Calu3 (cell line): ENCODE data around the gene SURF4. TPM values are rescaled to one million over a fixed set of nuclear protein-coding genes. Genes with fewer than 3 reads are reported as not detected.
"Not testable (repeated sequence)": the region's sequence is repeated elsewhere in the genome, so short reads cannot be mapped to it uniquely, and the experiment has no call there.

Source experiments
- BruUV-seq: library from RNA; stranded (reverse); fragments of 400-500 nt; replicated peaks from 2 replicates; lab custom pipeline; 2021; lab: Mats Ljungman, UMichigan
- CTCF ChIA-PET: fragments of 300-600 bp; sonication (Branson Sonifier 250); formaldehyde crosslinking; loops from one replicate; lab custom pipeline; 2022; ENCODE audit warnings: antibody characterized with exemption; lab: Charles Lee
- DNase-seq: peaks from one replicate; pipeline ENCODE4 v3.0.0; 2022
- H3K27ac Mint-ChIP-seq: one replicate; pipeline ENCODE4 v1.8.0; 2022; ENCODE audit warnings: mixed read lengths; ENCODE audit not compliant: unreplicated experiment
- H3K27me3 Mint-ChIP-seq: one replicate; pipeline ENCODE4 v1.8.0; 2022; ENCODE audit warnings: mixed read lengths; ENCODE audit not compliant: unreplicated experiment
- H3K36me3 Mint-ChIP-seq: one replicate; pipeline ENCODE4 v1.8.0; 2022; ENCODE audit warnings: mild to moderate bottlenecking, moderate library complexity, mixed read lengths; ENCODE audit not compliant: insufficient read depth, unreplicated experiment
- H3K4me1 Mint-ChIP-seq: one replicate; pipeline ENCODE4 v1.8.0; 2022; ENCODE audit warnings: mild to moderate bottlenecking, low read depth, mixed read lengths; ENCODE audit not compliant: unreplicated experiment
- H3K4me3 Mint-ChIP-seq: one replicate; pipeline ENCODE4 v1.8.0; 2022; ENCODE audit warnings: mild to moderate bottlenecking, low read depth, moderate library complexity, mixed read lengths; ENCODE audit not compliant: unreplicated experiment
- H3K9me3 Mint-ChIP-seq: one replicate; pipeline ENCODE4 v1.8.0; 2022; ENCODE audit warnings: low read depth, mixed read lengths; ENCODE audit not compliant: unreplicated experiment
- intact Hi-C: fragments of 100-400 bp; cut with micrococcal nuclease; formaldehyde crosslinking; loops from one replicate; pipeline ENCODE4 v1.10.0; 2022; ENCODE audit not compliant: unreplicated experiment
- total RNA-seq: library from RNA; stranded (reverse); gene quantifications from 2 replicates; pipeline ENCODE4 v1.2.3, GENCODE V29; 2022
- TF ChIP-seq, protein P1 (sequence below): fragments of 200-600 bp; IDR thresholded peaks from one replicate; pipeline ENCODE4 v1.8.0; 2022; ENCODE audit warnings: antibody characterized with exemption; ENCODE audit not compliant: unreplicated experiment

The SURF4 gene
- total RNA-seq, 1 experiment from 2014 or later, result 129 TPM

DNA sequence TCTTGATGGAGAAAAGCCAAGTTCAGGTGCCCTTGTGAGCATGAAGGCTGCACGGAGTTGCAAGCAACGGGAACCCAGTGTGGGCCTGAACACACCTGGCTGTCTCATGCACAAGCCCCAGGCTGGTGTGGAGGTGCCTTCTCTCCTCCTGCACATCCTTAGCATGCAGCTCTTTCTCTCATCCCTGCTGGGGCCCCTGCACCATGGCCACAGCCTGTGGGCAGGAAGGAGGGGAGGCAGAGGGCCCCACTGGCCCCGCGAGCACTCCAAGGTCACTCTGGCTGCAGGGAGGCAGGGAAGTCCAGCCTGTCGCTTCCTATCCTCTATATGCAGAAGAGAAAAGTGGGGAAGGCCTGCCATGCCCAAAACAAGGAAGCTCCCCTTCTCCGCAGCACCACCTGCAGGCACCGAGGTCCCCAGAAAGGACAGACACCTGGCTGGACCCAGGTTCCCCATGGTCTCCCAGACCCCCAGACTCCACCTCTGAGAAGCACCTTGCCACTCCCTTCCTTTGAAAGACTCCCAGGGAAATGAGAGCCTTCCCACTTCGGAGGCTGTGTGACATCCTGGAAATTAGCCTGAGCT lies 18.9 kb upstream of the SURF4 start:
- intact Hi-C loops, result no loop called here
- peaks cover 56% of the 10 kb centered on the region for H3K27me3 Mint-ChIP-seq
- H3K27ac Mint-ChIP-seq, result no peak overlapping the region
- no peak for DNase-seq
- no peaks in the 10 kb centered on the region for H3K36me3 Mint-ChIP-seq
- H3K9me3 Mint-ChIP-seq, result no peaks in the 10 kb centered on the region
- no TSS peak for BruUV-seq
- CTCF ChIA-PET, result no interaction called here
- TF ChIP-seq, protein P1, sequence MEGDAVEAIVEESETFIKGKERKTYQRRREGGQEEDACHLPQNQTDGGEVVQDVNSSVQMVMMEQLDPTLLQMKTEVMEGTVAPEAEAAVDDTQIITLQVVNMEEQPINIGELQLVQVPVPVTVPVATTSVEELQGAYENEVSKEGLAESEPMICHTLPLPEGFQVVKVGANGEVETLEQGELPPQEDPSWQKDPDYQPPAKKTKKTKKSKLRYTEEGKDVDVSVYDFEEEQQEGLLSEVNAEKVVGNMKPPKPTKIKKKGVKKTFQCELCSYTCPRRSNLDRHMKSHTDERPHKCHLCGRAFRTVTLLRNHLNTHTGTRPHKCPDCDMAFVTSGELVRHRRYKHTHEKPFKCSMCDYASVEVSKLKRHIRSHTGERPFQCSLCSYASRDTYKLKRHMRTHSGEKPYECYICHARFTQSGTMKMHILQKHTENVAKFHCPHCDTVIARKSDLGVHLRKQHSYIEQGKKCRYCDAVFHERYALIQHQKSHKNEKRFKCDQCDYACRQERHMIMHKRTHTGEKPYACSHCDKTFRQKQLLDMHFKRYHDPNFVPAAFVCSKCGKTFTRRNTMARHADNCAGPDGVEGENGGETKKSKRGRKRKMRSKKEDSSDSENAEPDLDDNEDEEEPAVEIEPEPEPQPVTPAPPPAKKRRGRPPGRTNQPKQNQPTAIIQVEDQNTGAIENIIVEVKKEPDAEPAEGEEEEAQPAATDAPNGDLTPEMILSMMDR, result no peak
- H3K4me1 Mint-ChIP-seq, result no peaks in the 10 kb centered on the region
- H3K4me3 Mint-ChIP-seq, result no peak overlapping the region

DNA sequence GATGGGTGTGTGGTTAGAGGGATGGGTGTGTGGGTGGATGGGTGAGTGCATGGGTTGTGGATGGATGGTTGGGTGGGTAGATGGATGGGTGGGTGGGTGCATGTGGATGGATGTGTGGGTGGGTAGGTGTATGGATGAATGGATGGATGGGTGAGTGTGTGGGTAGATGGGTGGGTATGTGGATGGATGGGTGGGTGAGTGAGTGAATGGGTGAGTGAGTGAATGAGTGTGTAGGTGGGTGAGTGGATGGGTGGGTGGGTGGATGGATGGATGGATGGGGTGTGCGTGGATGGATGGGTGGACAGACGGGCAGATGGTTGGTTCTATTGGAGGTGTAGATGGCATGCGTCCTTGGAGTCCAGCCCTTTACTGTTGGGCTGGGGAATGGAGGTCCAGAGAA lies 17.5 kb upstream of the SURF4 start:
- peaks cover 64% of the 10 kb centered on the region for H3K27me3 Mint-ChIP-seq
- no peaks in the 10 kb centered on the region for H3K36me3 Mint-ChIP-seq
- no peak for DNase-seq
- TF ChIP-seq, protein P1, result no peak
- BruUV-seq, result no TSS peak
- no peaks in the 10 kb centered on the region for H3K9me3 Mint-ChIP-seq
- no peak overlapping the region for H3K27ac Mint-ChIP-seq
- CTCF ChIA-PET, result no interaction called here
- intact Hi-C loops, result no loop called here
- no peaks in the 10 kb centered on the region for H3K4me1 Mint-ChIP-seq
- no peak overlapping the region for H3K4me3 Mint-ChIP-seq

DNA sequence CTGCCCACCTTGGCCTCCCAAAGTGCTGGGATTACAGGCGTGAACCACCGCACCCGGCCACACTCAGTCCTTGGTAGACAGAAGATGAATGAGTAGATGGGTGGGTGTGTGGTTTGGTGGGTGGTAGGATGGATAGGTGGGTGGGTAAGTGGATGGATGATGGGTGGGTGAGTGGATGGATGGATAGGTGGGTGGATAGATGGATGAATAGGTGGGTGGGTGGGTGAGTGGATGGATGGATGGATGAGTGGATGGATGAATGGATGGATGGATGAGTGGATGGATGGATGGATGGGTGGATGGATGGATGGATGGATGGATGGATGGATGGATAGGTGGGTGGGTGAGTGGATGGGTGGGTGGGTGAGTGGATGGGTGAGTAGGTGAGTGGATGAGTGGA lies 16.4 kb upstream of the SURF4 start:
- intact Hi-C loops, DNase-seq, CTCF ChIA-PET, H3K36me3 Mint-ChIP-seq, H3K27ac Mint-ChIP-seq, BruUV-seq, H3K9me3 Mint-ChIP-seq, H3K4me3 Mint-ChIP-seq, H3K4me1 Mint-ChIP-seq: not testable (repeated sequence)
- H3K27me3 Mint-ChIP-seq, result peaks cover 57% of the 10 kb centered on the region

DNA sequence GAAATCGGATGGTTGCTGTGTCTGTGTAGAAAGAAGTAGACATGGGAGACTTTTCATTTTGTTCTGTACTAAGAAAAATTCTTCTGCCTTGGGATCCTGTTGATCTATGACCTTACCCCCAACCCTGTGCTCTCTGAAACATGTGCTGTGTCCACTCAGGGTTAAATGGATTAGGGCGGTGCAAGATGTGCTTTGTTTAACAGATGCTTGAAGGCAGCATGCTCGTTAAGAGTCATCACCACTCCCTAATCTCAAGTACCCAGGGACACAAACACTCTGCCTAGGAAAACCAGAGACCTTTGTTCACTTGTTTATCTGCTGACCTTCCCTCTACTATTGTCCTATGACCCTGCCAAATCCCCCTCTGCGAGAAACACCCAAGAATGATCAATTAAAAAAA lies 15.6 kb upstream of the SURF4 start:
- H3K4me1 Mint-ChIP-seq, H3K27ac Mint-ChIP-seq, CTCF ChIA-PET, H3K4me3 Mint-ChIP-seq, H3K36me3 Mint-ChIP-seq, BruUV-seq, DNase-seq, H3K9me3 Mint-ChIP-seq, intact Hi-C loops: not testable (repeated sequence)
- H3K27me3 Mint-ChIP-seq, result peaks cover 51% of the 10 kb centered on the region

DNA sequence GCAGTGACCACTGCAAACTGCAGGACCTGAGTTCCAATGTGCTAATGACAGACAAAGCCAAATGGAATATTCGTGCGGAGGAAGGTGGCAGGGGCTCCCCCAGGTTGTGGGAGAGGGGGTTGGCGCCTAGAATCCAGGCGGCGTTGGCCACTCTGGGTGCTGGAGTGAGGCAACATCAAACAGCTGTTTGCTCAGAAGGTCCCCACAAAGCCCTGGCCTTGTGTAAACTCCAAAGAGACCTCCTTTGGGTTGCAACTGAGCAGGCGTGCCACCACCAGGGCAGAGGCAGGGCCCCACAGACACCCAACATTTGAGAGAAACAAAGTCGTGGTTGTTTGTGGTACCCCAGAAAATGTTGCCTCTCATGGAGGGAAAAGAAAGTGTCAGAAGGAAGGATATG lies 14.9 kb upstream of the SURF4 start:
- no TSS peak for BruUV-seq
- Mint-ChIP-seq H3K27ac (no peak overlapping the region), H3K27me3 (peaks cover 48% of the 10 kb centered on the region), H3K36me3 (no peaks in the 10 kb centered on the region), H3K4me3 (no peak overlapping the region), H3K4me1 (no peaks in the 10 kb centered on the region), H3K9me3 (no peaks in the 10 kb centered on the region)
- DNase-seq, result no peak
- TF ChIP-seq, protein P1, result no peak
- intact Hi-C loops, result no loop called here
- CTCF ChIA-PET, result no interaction called here
